Urothelium cell line (cell line): ENCODE measurements around the gene HTR1D.

ENCODE experiments used
- DNase-seq: peaks from one replicate; pipeline ENCODE4 v3.0.0; 2011; ENCODE audit warnings: low spot score, mixed read lengths
- FAIRE-seq: peaks from 2 replicates; lab custom pipeline; 2011; peaks lifted over from hg19 to GRCh38; lab: Jason Lieb, UNC

The HTR1D gene

DNA sequence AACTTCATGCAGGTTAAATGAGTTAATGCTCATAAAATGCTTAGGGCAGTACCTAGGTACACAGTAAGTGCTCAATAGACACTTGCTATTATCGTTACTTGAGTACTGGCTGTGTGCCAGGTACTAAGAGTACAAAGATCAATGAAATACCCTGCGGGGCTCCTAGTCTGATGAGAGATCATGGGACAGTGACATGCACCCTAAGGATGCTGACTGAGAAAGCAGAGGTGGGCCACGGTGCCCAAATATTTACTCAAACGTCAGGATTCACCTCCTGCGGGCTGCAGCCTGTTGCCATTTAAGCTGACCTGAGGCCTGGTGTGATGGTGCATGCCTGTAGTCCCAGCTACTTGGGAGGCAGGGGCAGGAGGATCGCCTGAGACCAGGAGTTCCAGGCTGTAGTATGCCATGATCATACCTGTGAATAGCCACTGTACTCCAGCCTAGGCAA, 28.8 kb downstream of the HTR1D start:
- DNase-seq (no peak), FAIRE-seq (no peak)

DNA sequence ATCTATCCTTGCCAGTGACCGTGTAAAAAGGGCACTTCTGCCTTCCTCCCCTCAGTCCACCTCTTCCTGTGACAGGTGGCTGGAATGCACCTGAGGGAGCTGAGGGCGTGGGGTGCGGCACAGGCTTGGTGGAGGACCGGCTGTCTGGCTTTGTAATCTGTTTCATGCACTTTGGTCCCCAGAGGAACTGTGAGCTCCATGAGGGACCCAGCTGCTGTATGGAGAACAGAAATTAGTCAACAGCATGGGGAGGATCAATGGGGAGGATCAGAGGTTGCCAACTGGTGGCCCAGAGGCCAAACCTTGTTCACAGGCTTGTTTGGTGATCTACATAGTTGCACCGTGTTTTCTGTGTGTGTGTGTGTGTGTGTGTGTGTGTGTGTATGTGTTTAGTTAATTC, 29.7 kb downstream of the HTR1D start:
- FAIRE-seq, result no peak
- no peak for DNase-seq

DNA sequence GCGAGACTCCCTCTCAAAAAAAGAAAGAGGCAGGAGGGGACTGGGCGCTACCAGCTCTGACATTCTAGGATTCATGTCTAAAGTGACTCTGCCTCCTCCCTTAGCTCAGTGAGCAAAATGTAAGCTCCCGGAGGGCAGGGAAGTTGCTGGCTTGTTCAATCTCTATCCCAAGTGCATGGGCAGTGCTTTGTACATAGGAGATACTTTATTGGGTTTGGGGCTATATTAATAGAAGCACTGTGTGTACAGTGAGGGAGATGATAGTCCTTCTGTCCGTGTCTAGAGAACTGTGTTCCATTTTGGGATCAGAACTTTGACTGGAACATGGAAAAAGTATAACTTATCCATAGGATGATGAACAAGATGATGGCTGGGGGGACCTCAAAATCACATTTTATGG, 31.9 kb downstream of the HTR1D start:
- no peak for FAIRE-seq
- no peak for DNase-seq

DNA sequence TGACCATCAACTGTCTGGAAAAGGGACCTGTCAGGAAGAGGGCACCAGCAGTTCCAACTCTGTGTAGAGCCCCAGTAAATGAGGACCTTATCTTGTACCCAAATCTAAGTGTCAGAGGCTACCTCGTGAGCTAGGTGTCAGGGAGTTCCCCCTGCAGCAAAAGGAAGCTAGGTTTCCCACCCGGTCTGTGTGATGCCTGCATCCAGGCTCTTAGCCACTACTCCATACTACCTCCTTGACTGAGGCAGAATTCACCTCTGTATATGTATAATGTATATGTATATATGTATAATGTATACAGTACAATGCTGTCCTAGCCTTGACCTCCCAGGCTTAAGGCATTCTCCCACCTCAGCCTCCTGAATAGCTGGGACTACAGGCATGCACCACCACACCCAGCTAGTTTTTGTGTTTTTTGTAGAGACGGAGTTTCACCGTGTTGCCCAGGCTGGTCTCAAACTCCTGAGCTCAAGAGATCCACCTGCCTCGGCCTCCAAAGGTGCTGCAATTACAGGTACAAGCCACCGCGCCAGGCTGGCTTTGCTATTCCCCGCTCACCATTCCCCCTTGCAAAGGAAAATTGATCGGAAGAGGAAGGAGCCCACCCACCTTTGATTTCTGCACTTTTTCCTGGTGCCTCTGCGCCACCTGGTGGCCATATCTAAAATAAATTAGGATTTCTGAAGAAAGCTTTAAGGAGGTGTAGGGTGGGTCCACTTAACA, 32.9 kb downstream of the HTR1D start:
- no peak for FAIRE-seq

DNA sequence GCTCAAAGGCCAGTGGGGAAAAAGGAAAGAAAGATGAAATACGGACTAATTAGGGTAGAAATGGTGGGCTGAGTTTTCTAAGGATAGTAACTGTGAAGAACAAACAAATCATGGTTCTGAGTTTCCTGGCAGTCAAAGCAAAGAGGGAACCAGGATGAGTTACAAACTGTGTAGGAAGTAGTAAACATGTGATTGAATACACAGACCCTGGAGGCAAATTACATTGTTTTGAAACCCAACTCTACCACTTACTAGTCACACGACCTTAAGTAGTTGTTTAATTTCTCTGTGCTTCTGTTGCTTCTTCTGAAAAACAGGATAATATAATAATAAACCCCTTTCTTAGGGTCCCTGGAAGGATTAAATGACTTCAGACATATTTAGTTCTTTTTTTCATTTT, 37.4 kb downstream of the HTR1D start:
- no peak for FAIRE-seq
- DNase-seq, result no peak

More for the DNA sequence above, 32.9 kb downstream of the HTR1D start:
- DNase-seq, result peak; percentile 39

DNA sequence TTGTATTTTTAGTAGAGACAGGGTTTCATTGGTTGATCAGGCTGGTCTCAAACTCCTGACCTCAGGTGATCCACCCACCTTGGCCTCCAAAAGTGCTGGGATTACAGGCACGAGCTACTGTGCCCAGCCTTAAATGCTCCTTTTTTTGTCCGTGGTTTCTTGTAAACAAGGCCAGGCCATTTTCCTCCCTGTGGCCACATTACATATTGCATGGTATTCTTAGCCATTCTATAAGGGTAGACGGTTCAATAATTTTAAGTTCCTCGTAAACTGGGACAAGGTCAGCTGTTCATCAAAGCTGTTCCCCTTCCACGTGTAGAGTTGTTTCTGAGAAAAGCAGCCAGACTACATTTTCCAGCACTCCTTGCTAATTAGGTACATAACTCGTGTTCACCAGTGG, 38.4 kb downstream of the HTR1D start:
- FAIRE-seq, result peak; percentile 44

DNA sequence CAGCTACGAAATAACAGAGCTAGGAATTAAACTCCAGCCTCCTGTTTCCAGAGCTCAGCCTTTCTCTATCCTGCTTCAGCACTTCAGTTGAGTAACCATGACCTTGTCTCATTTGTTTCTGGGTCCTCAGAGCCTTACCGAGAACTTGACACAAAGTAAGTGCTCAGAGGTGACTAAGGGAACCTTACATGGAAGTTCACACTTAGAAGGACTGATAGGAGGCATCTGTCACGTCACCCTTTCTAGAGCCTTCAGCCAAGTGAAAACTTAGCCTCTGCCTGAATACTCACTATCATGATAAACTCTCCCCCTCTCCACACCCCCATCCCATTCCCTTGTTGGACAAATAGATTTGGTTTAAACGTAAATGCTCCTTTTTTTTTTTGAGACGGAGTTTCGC, 38.9 kb downstream of the HTR1D start:
- DNase-seq, result no peak
- no peak for FAIRE-seq

More for the DNA sequence above, 38.4 kb downstream of the HTR1D start:
- no peak for DNase-seq

DNA sequence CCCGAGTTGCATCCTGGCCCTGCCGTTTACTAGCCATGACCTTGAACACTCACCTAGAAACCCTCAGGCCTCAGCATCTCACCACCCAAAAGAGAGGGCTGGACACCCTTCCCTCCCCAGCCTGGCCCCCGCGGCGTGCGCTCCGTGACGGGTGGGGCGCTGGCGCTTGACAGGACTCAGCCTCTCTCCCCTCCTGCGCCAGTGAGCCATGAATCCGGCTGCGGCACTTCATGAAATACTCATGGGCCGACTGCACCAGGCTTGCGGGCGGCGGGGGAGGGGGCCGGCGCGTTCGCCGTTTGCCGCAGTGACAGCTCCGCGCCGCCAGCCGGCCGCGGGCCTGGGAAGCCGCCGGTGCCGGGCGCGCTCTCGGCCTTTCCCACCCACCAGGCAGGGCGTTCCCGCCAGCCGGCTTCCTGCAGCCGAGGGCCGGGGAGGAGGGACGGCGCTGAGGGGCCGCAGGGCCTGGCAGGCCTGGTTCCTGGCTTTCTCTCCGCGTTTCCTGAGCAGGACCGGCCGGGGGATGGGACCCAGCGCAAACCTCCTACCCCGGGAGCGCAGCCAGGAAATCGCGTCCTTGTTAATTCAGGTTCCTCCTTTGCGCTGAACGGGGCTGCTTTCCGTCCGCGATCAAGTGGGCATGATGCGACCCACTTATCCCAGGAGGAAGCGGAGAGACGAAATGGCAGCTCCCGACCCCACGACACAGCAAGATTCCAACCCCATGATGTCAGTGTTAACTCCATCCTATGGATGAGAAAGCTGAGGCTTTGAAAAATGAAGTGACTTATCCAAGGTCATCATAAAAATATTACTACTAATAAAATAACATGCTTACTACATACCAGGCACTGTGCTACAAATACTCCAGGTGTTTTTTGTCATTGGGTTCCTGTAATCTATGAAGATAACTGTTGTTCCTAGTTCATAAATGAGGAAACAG, 39.6 kb downstream of the HTR1D start:
- DNase-seq, result peak; percentile 81
- no peak for FAIRE-seq

DNA sequence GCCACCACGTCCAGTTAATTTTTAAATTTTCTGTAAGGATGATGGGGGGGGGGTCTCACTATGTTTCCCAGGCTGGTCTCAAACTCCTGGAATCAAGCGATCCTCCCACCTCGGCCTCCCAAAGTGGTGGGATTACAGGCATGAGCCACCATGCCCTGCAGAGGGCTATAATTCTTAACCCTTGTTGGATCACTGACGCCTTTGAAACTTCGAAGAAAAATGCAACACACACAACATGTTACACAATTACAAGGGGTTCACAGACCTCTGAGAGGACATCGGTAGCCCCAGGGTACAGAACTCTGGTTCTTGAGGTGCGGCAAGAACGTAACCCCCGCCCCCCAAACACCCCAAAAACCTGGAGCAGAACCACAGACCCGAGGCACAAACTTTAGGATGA, 40.3 kb downstream of the HTR1D start:
- DNase-seq, result no peak

DNA sequence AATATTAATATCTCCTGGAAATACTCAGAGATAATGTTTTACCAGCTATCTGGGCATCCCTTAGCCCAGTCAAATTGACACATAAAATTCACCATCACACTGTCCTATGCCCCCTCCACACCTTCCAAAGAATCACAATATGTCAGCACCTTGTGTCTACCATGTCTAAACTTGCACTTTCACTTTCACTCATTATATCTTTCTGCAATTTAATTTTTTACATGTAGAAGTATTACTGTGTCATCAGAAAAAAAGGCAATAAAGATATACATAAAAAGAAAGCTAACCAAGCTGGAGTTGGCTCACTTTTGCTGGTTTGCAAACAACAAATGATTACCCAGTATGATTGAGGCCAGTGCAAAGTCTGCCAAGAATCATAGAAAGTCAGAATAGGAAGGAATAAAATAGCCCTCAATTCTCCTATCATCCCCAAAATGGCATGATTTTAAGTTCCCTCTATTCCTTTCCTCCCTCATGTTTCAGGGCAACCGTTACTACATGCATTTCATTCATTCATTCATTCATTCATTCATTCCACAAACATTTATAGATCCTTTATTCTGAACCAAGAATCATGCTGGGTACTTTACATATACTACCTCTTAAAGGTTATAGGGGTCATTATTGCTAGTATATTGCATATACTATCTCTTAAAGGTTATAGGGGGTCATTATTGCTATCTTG, 42.7 kb downstream of the HTR1D start:
- DNase-seq, result no peak
- FAIRE-seq, result no peak

More for the DNA sequence above, 40.3 kb downstream of the HTR1D start:
- FAIRE-seq, result no peak

DNA sequence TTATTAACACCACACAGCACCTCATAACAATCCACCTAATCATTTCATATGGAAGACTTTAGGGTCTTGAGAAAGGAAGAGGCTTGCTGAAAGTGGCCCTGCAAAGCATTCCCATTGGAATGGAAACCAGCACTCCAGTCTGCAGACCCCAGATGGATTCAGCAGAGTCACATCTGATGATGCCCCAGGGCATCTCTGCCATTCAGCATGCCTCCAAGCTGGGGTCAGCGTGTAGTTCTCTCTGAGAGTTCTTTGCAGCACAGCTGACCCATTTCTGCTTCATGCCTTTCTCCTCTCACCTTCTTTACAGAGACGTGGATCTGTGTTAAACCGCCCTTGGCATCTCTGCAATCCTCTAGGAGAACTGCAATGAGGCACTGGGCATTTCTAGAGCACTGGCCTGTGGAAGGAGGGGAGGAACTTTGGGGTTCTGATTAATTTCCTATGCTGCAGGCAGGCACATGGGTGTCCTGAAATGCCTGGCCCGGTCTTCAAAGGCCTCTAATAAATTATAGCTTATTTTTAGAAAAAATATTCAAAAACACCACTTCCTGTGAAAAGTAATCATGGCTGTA, 46.0 kb downstream of the HTR1D start:
- FAIRE-seq (no peak), DNase-seq (no peak)

DNA sequence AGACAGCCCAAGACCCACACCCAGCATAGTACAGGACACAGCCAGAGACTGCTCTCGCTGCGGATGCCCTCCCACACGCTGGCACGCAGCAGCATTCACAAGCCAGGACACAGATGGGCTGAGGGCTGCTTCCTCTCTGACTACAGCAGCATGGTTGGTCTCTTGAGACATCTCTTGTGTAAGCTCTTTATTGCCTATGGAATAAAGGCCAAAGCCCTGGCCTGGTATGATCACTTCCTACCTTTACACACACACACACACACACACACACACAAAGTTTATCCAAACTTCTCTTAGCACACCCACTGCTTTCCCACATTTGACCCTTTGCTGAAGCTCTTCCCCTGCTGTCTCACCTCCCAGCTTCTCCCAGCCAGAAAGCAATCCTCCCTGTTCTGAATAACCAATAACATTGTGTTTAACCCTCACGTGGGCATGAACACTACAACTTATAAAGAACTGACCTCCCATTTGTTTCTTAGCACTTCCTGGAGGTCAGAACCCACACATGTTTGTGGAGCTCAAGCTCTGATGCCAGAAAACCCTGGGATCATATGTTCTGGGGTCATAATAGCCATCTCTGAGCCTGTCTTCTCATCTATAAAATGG, 47.5 kb downstream of the HTR1D start:
- FAIRE-seq (no peak), DNase-seq (no peak)

DNA sequence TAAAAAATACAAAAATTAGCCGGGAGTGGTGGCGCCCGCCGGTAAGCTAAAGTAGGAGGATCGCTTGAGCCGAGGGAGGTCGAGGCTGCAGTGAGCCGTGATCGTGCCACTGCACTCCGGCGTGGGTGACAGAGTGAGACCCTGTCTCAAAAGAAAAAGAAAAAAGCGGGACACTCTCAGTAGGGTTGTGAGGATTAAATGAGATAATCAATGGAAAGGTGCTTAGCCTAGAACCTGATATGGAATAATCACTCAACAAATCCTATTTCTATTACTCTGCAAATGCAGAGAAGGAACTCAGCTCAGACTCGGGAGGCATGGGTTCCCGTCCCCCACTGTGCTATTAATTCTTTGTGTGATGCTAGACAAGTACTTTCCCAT, 48.1 kb downstream of the HTR1D start:
- no peak for FAIRE-seq

DNA sequence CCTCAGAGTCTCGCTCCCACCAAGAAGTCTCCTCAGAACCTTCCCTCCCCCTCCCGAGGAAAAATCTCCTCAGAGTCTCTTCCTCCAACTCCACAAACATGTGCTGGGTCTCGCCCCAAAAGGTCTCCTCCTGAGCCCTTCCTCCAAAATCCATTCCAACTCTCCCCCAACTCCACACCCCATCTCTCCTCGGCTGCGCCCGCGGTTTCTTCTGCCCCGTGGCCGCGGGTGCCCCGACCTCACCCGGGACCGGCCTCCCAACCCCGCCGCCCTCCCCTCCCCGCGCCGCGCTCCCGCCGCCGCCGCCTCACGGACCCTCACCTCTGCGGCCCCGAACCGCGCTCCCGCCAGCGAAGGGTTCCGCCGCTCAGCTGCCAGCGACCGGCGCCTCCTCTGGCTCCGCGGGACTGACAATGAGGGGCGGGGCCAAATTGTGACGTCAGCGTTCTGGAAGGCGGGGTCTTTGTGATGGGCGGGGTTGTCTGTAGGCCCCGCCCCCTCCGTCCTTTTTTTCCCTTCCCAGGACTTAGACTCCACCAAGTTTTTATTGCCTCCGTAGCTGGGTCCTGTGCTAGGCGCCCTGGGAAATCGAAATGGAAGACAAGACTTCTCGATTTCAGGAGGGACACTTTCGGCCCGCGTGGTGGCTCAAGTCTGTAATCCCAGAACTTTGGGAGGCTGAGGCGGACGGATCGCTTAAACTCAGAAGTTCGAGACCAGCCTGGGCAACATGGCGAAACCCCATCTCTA, 48.7 kb downstream of the HTR1D start, which contains the start of gene LUZP1:
Gene LUZP1 (minus strand): TSS at position 412 of the 750 bp plus-strand sequence.
- FAIRE-seq (no peak), DNase-seq (peak; percentile 88)

More for the DNA sequence above, 48.1 kb downstream of the HTR1D start:
- no peak for DNase-seq

DNA sequence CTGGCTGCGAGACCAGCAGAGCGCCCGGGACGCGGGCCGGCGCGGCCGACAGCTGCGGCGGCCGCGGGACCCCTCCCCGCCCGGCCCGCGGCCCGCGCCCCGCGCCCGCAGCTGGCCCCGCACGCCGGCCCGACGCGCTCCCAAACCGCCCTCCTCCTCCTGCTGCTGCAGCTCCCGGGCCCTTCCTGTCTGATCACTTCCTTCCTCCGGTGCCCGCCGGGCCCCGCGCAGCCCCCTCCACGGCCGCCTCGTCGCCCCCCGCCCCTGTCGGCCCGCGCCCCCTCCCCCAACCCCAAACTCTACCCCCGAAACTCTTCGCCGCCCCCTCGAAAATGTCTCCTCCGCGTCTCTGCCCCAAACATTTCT, 49.2 kb downstream of the HTR1D start:
- FAIRE-seq (no peak), DNase-seq (peak; percentile 47)

DNA sequence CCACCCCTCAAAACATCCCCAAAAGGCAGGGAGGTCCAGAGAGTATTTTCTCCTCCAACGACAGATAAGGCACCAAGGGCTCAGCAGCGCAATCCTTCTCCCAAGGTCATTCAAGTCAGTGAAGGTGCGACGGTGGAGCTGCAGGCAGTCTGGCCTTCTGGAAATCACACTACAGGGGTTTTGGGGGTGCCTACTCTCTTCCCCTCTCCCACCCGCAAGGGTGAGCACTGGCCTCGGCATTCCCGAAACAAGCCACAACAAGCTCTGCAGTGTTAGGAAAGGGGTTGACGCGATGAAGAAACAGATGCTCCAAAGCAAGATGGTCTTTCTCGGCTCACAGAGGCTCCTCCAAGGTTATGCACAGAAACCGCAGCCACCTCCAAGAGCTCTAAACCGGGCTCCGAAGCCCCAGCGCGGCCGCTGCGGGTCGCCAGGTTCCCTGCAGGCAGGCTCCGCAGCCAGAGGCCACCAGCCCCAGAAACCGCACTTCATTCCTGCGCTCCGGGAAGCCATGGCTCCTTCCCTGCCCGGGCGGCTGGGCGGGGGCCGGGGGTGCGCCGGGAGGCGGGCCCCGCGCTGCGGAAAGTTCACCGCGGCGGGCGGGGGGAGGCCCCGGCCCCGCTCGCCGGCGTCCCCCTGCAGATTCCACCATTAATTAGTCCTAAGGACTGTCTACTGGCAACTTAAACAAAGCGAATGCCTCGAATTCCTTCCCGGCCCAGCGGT, 49.8 kb downstream of the HTR1D start:
- peak; percentile 66 for DNase-seq
- no peak for FAIRE-seq

DNA sequence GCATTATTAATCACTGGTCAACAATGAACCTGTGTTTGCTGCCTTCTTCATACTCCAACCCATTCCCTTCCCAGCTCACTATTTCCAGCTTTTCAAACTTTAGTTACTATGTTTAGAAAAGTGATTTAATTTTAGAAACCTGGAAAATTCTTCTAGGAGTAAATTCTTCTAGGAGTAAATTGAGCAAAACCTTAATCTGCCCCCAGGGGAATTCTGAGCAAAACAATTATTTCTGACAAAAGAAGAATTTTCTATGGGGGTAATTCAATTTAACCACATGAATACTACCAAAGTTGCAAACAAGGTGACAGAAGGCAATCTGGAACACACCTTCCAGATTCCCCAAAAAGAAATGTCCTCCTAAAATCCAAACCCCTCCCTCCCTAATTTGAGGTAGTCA, 50.4 kb downstream of the HTR1D start:
- FAIRE-seq (no peak), DNase-seq (no peak)

DNA sequence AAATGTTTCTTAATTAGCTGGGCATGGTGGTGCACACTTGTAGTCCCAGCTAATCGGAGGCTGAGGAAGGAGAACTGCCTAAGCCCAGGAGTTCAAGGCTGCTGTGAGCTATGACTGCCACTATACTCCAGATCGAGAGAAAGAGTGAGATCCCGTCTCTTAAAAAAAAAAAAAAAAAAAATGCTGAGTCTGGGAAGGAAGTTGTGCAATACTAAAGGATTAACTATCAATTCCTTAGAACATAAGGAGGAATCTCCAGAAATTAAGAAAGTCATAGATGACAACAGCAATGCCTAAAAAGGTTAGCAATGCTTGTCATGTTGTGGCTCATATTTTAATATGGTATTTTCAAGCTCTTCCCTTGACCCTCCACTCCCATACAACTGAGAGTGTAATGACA, 53.9 kb downstream of the HTR1D start:
- no peak for DNase-seq
- no peak for FAIRE-seq
